ENCODE measurements around the gene CYFIP2.

Gene CYFIP2

GRCh38 chr5:157290156-157290980 lies 24.4 kb downstream of the CYFIP2 start:
- no peak for DNase-seq
- H3K9me3 ChIP-seq (ENCODE audit: severe bottlenecking): no peaks in the 10 kb centered on the region
- peaks cover 47% of the 10 kb centered on the region for H3K36me3 ChIP-seq
- H3K4me3 ChIP-seq (ENCODE audit: low read depth, low read length): no peak overlapping the region
- H3K27ac ChIP-seq: no peak overlapping the region
- no peaks in the 10 kb centered on the region for H3K27me3 ChIP-seq (ENCODE audit: insufficient read depth, low read depth, severe bottlenecking)
- no peak for TF ChIP-seq CTCF (IDR thresholded peaks at IDR 0.05; ENCODE audit: low read depth, low read length)

- H3K4me3 ChIP-seq (ENCODE audit: low read depth, low read length): no peak overlapping the region
- no peak overlapping the region for H3K27ac ChIP-seq
- no peaks in the 10 kb centered on the region for H3K27me3 ChIP-seq (ENCODE audit: insufficient read depth, low read depth, severe bottlenecking)
- no peak for TF ChIP-seq CTCF (IDR thresholded peaks at IDR 0.05; ENCODE audit: low read depth, low read length)
- H3K36me3 ChIP-seq: peaks cover 51% of the 10 kb centered on the region
- no peak for DNase-seq
- no peaks in the 10 kb centered on the region for H3K9me3 ChIP-seq (ENCODE audit: severe bottlenecking)
These were observed 25.2 kb downstream of the CYFIP2 start for GRCh38 chr5:157290981-157291711.

- no peak overlapping the region for H3K27ac ChIP-seq
- no peak overlapping the region for H3K4me3 ChIP-seq (ENCODE audit: low read depth, low read length)
- peaks cover 43% of the 10 kb centered on the region for H3K36me3 ChIP-seq
- H3K27me3 ChIP-seq (ENCODE audit: insufficient read depth, low read depth, severe bottlenecking): no peaks in the 10 kb centered on the region
- no peaks in the 10 kb centered on the region for H3K9me3 ChIP-seq (ENCODE audit: severe bottlenecking)
- DNase-seq: no peak
- no peak for TF ChIP-seq CTCF (IDR thresholded peaks at IDR 0.05; ENCODE audit: low read depth, low read length)
These were observed 26.7 kb downstream of the CYFIP2 start for GRCh38 chr5:157292599-157292998.

- no peak overlapping the region for H3K4me3 ChIP-seq (ENCODE audit: low read depth, low read length)
- no peak for DNase-seq
- H3K36me3 ChIP-seq: peaks cover 40% of the 10 kb centered on the region
- 0 out of 2 replicates have a peak, but pooled peaks have one; percentile 23 for TF ChIP-seq CTCF (IDR thresholded peaks at IDR 0.05; ENCODE audit: low read depth, low read length)
- H3K27me3 ChIP-seq (ENCODE audit: insufficient read depth, low read depth, severe bottlenecking): no peaks in the 10 kb centered on the region
- H3K27ac ChIP-seq: no peak overlapping the region
- H3K9me3 ChIP-seq (ENCODE audit: severe bottlenecking): no peaks in the 10 kb centered on the region
These were observed 28.6 kb downstream of the CYFIP2 start for GRCh38 chr5:157294407-157295091.

- no peak overlapping the region for H3K4me3 ChIP-seq (ENCODE audit: low read depth, low read length)
- TF ChIP-seq CTCF (IDR thresholded peaks at IDR 0.05; ENCODE audit: low read depth, low read length): no peak
- no peak for DNase-seq
- H3K27me3 ChIP-seq (ENCODE audit: insufficient read depth, low read depth, severe bottlenecking): no peaks in the 10 kb centered on the region
- no peak overlapping the region for H3K27ac ChIP-seq
- H3K9me3 ChIP-seq (ENCODE audit: severe bottlenecking): no peaks in the 10 kb centered on the region
- H3K36me3 ChIP-seq: peaks cover 39% of the 10 kb centered on the region
These were observed 29.3 kb downstream of the CYFIP2 start for GRCh38 chr5:157295247-157295646.
